ENCODE data around the gene CXorf49B.

CXorf49B gene

DNA sequence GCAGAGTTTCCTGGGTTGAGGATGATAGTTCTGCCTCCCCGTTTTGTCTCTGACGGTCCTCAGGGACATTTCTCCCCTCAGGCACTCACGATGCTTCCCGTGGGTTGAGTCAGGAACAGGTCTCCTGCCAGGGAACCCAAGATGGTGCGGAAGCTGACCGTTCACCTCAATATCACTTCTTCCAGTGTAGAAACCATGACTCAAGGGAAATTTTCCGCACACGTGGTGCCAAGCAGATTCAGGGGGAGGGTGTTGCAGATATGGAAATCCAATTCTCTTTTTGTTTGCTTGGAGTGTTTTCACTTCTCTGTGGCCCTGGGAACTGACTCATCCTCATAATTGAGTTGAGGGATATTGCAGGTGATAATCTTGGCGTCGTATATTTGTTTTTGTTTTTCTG is 46.7 kb downstream of the CXorf49B start:
- no peak for DNase-seq (ENCODE audit: insufficient read length, low spot score)
- TF ChIP-seq, protein P1, sequence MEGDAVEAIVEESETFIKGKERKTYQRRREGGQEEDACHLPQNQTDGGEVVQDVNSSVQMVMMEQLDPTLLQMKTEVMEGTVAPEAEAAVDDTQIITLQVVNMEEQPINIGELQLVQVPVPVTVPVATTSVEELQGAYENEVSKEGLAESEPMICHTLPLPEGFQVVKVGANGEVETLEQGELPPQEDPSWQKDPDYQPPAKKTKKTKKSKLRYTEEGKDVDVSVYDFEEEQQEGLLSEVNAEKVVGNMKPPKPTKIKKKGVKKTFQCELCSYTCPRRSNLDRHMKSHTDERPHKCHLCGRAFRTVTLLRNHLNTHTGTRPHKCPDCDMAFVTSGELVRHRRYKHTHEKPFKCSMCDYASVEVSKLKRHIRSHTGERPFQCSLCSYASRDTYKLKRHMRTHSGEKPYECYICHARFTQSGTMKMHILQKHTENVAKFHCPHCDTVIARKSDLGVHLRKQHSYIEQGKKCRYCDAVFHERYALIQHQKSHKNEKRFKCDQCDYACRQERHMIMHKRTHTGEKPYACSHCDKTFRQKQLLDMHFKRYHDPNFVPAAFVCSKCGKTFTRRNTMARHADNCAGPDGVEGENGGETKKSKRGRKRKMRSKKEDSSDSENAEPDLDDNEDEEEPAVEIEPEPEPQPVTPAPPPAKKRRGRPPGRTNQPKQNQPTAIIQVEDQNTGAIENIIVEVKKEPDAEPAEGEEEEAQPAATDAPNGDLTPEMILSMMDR (IDR thresholded peaks at IDR 0.05; ENCODE audit: insufficient read depth, missing control alignments) = no peak
- FAIRE-seq = no peak

DNA sequence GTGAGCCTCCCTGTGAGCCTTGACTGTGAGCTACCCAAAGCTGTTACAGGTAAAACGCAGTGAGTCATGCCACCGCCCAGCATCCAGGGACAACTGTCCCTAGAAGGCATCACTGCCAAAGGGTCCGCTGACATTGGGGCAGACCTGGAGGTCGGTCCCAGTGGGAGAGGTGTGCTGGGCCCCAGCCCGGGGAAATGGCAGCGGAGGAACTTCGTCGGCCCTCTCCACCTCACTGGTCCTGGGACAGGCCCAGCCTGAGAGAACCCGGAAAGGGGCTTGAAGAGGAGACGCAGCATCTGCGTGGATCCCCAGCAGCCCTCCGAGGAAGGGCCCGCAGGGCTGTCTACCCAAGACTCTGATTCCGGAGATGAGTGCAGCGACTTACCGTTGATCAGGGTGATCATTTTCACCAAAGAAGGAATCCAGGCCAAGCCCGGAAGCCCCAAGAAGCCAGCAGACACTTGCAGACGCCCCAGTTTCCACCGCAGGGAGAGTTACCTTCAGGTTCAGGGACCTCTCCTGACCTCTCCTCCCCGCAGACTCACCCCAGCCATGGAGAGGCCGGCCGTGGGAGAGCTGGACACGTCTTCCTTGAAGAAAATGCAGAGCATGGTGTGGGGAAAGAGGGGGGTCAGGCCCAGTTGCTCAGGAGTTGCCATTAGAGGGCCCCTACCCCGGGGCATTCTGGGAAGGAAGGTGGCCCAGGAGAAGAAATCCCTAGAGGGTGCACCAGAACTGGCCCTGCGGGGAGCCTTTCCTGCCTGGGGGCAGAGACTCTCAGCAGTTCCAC is 51.2 kb downstream of the CXorf49B start:
- TF ChIP-seq, protein P1 (IDR thresholded peaks at IDR 0.05; ENCODE audit: insufficient read depth, missing control alignments) = no peak
- DNase-seq (ENCODE audit: insufficient read length, low spot score) (no peak), FAIRE-seq (no peak)

DNA sequence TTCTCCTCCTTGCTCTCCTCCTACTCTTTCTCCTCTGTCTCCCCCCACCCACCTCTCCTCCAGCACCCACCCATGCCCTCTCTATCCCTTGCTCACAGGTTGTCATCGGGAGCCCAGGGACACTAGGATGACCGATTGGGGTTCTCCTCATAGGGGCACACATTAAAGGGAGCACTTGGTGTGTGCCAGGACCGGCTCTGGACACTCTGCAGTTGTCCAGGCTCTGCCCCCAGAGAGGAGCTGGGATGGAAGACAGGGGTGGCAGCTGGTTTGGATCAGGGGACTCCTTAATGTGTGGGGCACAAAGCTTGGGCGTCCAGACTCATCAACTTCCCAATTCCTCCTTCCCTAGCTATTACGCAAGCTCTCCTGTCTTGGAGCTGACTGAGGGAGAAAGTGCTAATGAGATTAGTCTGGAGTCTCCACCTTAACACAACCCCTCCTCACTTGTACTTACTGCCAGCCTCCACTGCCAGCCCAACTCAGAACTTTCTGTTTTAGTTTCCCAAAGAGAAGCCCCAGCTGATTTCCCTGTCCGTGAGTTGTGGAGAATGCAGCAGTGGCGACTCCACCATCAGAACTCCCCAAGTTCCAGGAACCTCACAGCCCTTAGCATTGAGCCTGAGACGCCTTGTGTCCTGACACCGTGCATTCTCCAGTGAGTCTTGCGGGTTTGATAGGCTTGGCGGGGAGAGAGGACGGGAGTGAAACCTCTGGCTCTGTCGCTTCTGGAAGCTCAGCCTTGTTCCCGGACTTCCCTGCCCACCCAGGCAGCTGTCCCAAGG is 52.2 kb downstream of the CXorf49B start:
- TF ChIP-seq, protein P1 (IDR thresholded peaks at IDR 0.05; ENCODE audit: insufficient read depth, missing control alignments) = no peak
- DNase-seq (ENCODE audit: insufficient read length, low spot score) = no peak
- no peak for FAIRE-seq

DNA sequence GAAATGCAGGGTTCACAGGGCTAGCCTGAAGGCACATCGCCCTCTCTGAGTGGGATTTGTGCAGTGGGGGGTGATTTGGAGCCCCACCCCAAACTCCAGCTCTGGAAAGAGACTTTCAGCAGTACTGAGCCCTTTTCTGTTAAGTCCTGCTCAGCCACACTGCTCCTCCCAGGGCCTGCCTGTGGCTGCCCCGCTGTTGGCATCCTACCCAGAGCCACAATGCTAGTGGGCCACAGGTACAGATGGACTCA is 52.7 kb downstream of the CXorf49B start:
- FAIRE-seq (no peak), DNase-seq (ENCODE audit: insufficient read length, low spot score) (no peak)
- TF ChIP-seq, protein P1 (IDR thresholded peaks at IDR 0.05; ENCODE audit: insufficient read depth, missing control alignments) = no peak
